HL-60 (cell line): ENCODE data around the gene CADM2.

Experiments
- DNase-seq, 2 experiments: peaks; one replicate each; pipeline ENCODE4 v3.0.0-alpha.2; 2010 to 2020; ENCODE audit warnings: low read depth in 1 of 2, low spot score in 1 of 2
- H3K27ac ChIP-seq: fragments of 250-450 bp; sonication (Bioruptor Pico); replicated peaks from 2 replicates; pipeline ENCODE4 v1.5.1; 2020; ENCODE audit warnings: mild to moderate bottlenecking, moderate library complexity
- H3K27me3 ChIP-seq: fragments of 250-450 bp; sonication (Bioruptor Pico); 2 replicates; pipeline ENCODE4 v1.5.1; 2021; ENCODE audit warnings: mild to moderate bottlenecking, moderate library complexity; ENCODE audit not compliant: insufficient read depth, poor library complexity, severe bottlenecking
- H3K4me3 ChIP-seq: replicated peaks from 2 replicates; pipeline ENCODE4 v1.5.1; 2011; ENCODE audit warnings: mild to moderate bottlenecking, control low read depth, low read length; ENCODE audit not compliant: insufficient read depth
- GABPA ChIP-seq: IDR thresholded peaks from 2 replicates; pipeline ENCODE4 v1.6.1; 2012; ENCODE audit warnings: low read depth
- POLR2AphosphoS5 ChIP-seq: IDR thresholded peaks from 2 replicates; pipeline ENCODE4 v1.6.1; 2012; ENCODE audit warnings: low read depth
- REST ChIP-seq: IDR thresholded peaks from 2 replicates; pipeline ENCODE4 v1.6.1; 2012; ENCODE audit warnings: low read depth; ENCODE audit not compliant: insufficient replicate concordance
- SPI1 ChIP-seq: IDR thresholded peaks from 2 replicates; pipeline ENCODE4 v1.6.1; 2012; ENCODE audit warnings: low read depth, mild to moderate bottlenecking, borderline replicate concordance
- TF ChIP-seq, protein P1 (sequence below): IDR thresholded peaks from one replicate; pipeline ENCODE4 v1.5.1; 2011; ENCODE audit warnings: low read length, control low read depth, inconsistent platforms; ENCODE audit not compliant: insufficient read depth

Gene CADM2

DNA sequence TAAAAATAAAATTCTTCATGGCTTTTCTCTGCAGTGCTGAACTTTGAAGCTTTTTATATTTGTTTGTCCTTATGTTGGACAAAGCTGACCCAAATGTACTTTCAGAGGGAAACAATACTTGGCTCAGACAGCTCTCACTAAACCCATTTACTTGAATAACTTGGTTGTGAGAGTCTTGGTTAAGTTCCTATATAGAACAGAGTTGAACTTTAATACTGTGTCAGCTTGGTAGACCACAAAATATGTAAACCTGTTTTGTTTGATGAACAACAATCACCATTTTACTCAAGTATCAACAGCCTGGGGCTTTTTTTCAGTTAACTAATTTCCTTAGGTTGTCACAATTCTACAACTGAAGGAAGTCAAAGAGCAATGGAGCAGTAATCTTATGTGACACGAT lies 211.9 kb downstream of the CADM2 start:
- Histone ChIP-seq H3K27me3 (no peaks in the 10 kb centered on the region), H3K4me3 (no peak overlapping the region), H3K27ac (no peak overlapping the region)
- TF ChIP-seq REST (no peak), POLR2AphosphoS5 (no peak), SPI1 (no peak), GABPA (no peak)
- TF ChIP-seq, protein P1, sequence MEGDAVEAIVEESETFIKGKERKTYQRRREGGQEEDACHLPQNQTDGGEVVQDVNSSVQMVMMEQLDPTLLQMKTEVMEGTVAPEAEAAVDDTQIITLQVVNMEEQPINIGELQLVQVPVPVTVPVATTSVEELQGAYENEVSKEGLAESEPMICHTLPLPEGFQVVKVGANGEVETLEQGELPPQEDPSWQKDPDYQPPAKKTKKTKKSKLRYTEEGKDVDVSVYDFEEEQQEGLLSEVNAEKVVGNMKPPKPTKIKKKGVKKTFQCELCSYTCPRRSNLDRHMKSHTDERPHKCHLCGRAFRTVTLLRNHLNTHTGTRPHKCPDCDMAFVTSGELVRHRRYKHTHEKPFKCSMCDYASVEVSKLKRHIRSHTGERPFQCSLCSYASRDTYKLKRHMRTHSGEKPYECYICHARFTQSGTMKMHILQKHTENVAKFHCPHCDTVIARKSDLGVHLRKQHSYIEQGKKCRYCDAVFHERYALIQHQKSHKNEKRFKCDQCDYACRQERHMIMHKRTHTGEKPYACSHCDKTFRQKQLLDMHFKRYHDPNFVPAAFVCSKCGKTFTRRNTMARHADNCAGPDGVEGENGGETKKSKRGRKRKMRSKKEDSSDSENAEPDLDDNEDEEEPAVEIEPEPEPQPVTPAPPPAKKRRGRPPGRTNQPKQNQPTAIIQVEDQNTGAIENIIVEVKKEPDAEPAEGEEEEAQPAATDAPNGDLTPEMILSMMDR: no peak
- no peak for DNase-seq

DNA sequence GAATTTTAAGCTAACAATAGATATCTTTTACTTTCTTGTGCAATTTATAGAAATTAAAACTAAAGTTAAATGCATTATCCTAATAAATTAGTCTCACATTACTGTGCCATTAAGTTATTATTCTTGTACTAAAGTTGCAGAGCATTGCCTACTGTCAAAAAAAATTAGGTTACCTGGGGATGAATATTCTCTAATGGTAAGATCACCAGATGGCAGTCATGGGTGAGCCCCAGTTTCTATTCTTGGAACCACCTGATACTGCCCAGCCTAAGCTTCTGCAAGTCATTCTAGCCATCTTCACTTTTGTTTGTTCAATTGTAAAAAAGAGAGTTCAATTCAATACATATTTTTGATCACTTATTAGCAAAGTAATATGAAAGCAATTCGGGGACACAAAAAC lies 213.2 kb downstream of the CADM2 start:
- H3K4me3 ChIP-seq: no peak overlapping the region
- no peak for DNase-seq
- TF ChIP-seq, protein P1: no peak
- TF ChIP-seq POLR2AphosphoS5 (no peak), SPI1 (no peak), REST (no peak)

GRCh38 chr3:85176799-85177198 lies 218.0 kb downstream of the CADM2 start:
- TF ChIP-seq GABPA (no peak), REST (no peak), SPI1 (no peak), POLR2AphosphoS5 (no peak)
- TF ChIP-seq, protein P1: no peak
- Histone ChIP-seq H3K4me3 (no peak overlapping the region), H3K27me3 (no peaks in the 10 kb centered on the region), H3K27ac (no peak overlapping the region)
- DNase-seq: no peak

More for the DNA sequence above, 213.2 kb downstream of the CADM2 start:
- Histone ChIP-seq H3K27ac (no peak overlapping the region), H3K27me3 (no peaks in the 10 kb centered on the region)
